Stimulated activated CD8-positive, alpha-beta memory T cell treated with anti-CD3 and anti-CD28 coated beads, Interleukin-4, amount 100 ng/mL, for 24 hours (primary cell): ENCODE measurements around the gene F7.
A peak's percentile ranks its signal among the peaks of the same experiment; 100 is the strongest.
"Not testable (repeated sequence)": the region's sequence is repeated elsewhere in the genome, so short reads cannot be mapped to it uniquely, and the experiment has no call there.

Experiments
- DNase-seq: peaks from one replicate; pipeline ENCODE4 v3.0.0-alpha.2; 2020; ENCODE audit warnings: low read depth

Gene F7

GRCh38 chr13:113153810-113154748, 48.5 kb downstream of the F7 start:
- peak; percentile 52 for DNase-seq

- no peak for DNase-seq
These were observed 49.6 kb downstream of the F7 start for GRCh38 chr13:113155201-113155600.

- no peak for DNase-seq
These were observed 50.5 kb downstream of the F7 start for GRCh38 chr13:113155982-113156655.

DNA sequence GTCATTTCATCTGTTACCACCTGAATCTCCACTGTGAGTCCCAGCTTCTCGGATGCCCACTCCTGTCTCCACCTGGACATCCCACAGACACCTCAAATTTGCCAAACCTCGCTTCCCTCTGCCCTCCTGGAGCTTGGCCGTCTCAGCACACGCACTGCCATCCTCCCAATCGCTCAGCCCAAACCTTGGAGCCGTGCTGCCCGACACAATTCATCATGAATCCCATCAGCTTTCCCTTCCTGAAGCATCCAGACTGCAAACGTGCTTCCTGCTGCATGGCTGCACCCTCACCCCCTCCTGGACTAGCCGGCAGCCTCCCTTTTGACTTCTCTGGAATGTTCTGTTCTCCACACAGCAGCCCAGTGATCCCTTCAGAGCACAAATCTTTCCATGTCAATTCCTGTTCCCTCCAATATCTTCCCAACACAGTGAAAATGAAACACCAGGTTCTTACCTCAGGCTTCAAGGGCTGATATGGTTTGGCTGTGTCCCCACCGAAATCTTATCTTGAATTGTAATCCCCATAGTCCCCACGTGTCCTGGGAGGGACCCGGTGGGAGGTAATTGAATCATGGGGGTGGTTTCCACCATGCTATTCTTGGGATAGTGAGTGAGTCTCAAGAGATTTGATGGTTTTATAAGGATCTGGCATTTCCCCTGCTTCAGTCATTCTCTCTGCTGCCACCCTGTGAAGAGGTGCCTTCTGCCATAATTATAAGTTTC, 51.8 kb downstream of the F7 start:
- DNase-seq: no peak

- no peak for DNase-seq
These were observed 52.5 kb downstream of the F7 start, which contains the start of gene PROZ for GRCh38 chr13:113157929-113158747. Gene PROZ (plus strand): TSS chr13:113158648. CDS start chr13:113158661, 13 bp downstream.

DNA sequence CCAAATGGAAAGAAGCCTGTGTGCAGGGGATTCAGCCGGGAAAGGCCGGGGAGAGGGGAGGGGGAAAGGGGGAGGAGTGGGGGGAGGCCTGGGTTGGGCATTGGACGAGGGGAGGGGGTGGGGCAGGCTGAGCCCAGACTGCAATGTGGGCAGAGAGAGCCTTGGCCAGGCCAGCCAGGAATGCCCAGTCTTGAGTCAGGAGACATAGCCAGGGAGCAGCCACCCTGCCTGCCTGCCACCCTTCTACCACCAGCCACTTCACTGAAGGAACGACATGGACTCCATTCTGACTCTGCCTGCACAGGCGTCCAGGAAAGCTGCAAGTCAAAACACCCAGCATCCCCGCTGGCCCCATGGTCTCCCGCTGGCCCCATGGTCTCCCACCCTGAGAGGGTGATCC, 53.4 kb downstream of the F7 start:
- no peak for DNase-seq

DNA sequence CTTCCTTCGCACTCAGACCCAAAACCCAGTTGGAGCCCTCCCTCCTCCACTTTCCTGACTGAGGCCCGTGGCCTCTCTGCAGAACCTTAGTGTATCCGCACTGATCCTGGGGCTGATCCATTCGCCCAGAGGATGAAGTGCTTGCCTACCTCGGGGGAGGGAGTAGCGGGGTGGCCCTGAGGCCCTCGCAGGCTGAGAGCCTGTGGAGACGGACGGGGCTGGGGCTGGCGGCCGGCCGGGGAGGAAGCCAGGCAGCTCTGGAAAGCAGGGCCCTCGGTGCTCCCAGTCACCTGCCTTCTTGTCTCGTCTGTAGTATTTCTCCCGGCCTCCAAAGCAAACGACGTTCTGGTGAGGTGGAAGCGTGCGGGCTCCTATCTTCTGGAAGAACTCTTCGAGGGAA, 54.1 kb downstream of the F7 start:
- no peak for DNase-seq

DNA sequence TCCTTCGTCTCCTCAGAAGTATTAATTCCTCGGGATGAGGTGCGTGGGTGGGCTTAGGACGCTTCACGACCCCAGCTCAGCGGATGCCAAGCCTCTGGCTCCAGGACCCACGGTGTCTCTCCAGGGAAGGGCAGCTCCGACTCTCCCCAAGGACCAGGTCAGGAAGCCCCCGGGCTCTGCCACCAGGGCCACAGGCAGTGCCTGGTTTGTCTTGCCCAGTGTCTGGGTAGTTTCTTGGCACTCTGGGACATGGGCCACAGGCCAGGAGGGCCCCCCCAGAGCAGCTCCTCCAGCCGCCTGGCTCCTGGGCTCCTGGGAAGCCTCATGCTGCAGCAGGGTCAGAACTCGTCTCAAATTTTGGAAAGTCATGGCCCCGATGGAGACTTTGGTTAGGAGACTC, 55.4 kb downstream of the F7 start:
- no peak for DNase-seq

GRCh38 chr13:113161433-113161832, 55.8 kb downstream of the F7 start:
- no peak for DNase-seq

DNA sequence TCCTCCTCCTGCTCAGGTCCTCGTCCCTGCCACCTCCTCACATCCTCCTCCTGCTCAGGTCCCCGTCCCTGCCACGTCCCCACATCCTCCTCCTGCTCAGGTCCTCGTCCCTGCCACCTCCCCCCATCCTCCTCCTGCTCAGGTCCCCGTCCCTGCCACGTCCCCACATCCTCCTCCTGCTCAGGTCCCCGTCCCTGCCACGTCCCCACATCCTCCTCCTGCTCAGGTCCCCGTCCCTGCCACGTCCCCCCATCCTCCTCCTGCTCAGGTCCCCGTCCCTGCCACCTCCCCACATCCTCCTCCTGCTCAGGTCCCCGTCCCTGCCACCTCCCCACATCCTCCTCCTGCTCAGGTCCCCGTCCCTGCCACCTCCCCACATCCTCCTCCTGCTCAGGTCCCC, 56.4 kb downstream of the F7 start:
- DNase-seq: not testable (repeated sequence)

GRCh38 chr13:113162783-113163685, 57.4 kb downstream of the F7 start:
- DNase-seq: no peak

GRCh38 chr13:113164492-113164891, 58.9 kb downstream of the F7 start:
- no peak for DNase-seq

DNA sequence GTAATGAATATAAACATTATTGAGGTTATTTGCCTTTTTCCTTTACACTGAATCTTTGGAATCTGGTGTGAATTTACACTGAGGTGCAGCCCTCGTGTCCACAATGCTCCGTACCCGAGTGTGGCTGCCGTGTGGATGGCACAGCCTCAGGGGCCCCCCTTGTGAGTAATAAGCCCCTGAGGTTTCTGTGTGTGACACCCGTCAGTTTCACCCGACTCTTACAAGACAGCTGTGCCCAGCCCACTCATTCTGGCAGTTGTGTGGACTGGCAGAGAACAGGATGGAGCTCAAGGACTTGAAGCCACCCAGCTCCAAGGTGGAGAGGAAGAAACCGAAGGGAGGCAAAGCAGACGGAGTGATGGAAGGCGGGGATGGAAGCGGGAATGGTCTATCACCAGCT, 60.7 kb downstream of the F7 start:
- DNase-seq: no peak

GRCh38 chr13:113166681-113167080, 61.1 kb downstream of the F7 start:
- no peak for DNase-seq

- no peak for DNase-seq
These were observed 61.6 kb downstream of the F7 start for GRCh38 chr13:113167155-113167554.

- no peak for DNase-seq
These were observed 62.0 kb downstream of the F7 start for GRCh38 chr13:113167575-113167974.

DNA sequence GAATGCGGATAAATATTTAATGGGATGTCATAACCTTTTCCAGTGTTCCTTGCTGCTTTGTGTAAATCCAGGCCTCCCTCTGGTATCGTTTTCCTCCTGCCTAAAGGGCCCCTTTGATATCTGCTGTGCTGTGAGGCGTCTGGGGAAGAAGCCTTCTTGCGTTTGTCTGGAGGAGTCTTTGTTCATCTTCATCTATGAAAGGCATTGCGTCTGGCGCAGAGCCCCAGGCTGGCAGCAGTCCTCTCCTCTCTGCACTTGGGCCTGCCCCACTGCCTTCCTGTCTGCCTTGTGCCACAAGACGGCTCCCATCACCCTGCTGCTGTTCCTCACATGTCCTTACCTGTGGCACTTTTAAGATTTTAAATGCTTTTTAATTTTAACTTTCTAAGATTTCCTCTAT, 62.6 kb downstream of the F7 start:
- DNase-seq: no peak

DNA sequence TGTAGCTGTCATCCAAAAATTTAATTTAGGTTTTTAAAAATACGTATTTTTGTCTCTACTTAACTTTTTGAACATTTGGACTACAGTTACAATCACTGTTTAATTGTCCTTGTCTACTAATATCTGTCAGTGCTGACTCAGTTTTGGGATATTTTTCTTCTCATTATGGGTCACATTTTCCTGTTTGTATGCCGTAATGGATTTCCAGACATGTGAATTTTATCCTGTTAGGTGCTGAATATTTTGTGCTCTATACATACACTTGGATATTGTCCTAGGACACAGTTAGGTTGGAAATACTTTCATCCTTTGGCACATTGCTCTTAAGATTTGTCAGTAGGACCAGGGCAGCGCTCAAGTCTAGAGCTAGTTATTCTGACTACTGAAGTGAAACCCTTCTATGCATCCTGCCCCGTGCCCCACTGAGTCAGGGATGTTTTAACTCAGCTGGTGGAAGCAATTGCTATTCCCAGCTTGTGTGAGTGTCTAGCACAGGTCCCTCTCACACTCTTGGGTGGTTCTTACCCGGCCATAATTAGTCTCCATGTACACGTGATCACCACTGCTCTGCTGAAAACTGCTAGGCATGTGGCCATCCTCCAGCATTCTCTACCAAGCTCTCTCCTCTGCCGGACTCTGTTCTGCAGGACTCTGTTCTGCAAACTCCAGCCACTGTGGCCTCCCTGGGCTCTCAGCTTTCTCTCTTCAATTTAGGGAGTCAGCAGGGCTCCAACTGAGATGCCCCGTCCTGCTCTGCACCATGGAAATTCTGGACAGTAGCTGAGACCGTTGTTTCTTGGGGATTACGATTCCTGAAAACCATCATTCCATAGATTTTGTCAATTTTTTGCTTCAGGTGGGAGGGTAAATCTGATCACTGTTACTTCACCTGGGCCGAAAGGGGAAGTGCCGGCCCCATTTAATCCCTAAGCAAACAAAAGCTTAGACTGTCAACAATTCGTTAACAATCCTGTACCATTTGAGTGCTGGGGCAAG, 64.0 kb downstream of the F7 start:
- DNase-seq: no peak
